GM21447 (cell line): ENCODE results near the gene AKAP8L.
A peak's percentile ranks its signal among the peaks of the same experiment; 100 is the strongest.
"Not testable (repeated sequence)": the region's sequence is repeated elsewhere in the genome, so short reads cannot be mapped to it uniquely, and the experiment has no call there.

ENCODE experiments used
- ATAC-seq: cut with Tn5 transposase; IDR thresholded peaks from one replicate; pipeline ENCODE4 v1.9.1; 2021; ENCODE audit not compliant: unreplicated experiment

AKAP8L gene

GRCh38 chr19:15363791-15364190 lies 55.0 kb downstream of the AKAP8L start:
- ATAC-seq: not testable (repeated sequence)

DNA sequence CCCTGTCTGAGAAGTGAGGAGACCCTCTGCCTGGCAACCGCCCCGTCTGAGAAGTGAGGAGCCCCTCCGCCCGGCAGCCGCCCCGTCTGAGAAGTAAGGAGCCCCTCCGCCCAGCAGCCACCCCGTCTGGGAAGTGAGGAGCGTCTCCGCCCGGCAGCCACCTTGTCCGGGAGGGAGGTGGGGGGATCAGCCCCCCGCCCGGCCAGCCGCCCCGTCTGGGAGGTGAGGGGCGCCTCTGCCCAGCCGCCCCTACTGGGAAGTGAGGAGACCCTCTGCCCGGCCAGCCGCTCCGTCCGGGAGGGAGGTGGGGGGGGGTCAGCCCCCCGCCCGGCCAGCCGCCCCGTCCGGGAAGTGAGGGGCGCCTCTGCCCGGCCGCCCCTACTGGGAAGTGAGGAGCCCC lies 55.7 kb downstream of the AKAP8L start:
- ATAC-seq: not testable (repeated sequence)

GRCh38 chr19:15360015-15360414 lies 58.8 kb downstream of the AKAP8L start:
- not testable (repeated sequence) for ATAC-seq

GRCh38 chr19:15358918-15359317 lies 59.9 kb downstream of the AKAP8L start:
- no peak for ATAC-seq

DNA sequence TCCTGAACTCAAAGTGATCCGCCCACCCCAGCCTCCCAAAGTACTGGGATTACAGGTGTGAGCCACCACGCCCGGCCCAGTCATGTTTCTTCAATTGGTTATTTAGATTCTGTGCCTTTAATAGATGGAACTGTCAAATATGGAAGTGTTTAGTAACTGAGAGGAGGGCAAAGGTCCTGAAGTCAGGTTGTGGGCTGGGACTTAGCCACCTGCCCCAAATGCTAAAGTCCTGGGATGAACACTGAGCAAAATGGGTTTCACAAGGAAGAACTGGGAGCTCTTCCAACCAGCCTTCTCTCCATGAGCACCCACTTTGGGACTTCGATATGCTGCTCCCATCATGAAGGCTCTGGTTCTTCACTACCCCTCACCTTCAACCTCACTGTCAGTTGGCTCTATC lies 60.9 kb downstream of the AKAP8L start:
- no peak for ATAC-seq

DNA sequence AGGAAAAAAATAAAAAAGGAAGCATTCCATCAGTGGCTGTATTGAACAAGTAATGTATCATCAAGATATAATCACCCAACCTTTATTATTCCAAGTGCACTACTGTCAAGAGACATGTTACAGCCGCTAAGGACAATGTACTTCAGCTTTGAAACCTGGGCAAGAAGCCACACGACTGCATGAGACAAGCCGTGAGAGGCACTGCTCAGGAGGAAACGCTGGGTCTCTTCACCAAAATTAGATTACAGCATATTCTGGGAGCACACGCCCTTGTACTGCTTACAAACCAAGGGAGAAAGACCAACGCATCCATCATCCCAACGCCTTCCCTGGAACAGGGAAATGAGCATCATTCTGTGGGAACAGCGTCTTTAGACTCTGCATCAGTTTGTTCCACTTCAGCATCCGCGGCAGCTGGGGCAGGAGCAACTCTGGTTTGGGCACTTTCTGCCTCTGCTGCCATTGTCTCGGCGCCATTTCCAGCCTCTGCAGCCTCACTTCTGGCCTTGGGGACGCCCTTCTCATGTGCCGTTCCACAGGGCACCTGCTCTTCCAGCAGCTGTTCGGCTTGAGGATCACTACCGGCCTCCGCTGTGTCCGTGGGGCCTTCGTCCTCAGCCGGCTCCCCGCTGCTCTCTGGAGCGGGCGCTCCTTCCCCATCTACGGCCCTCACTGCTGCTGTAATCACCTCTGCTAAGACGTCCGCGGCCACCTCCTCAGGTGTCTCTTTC lies 64.1 kb downstream of the AKAP8L start:
- ATAC-seq: no peak

- ATAC-seq: no peak
Measured at GRCh38 chr19:15353908-15354307, 64.9 kb downstream of the AKAP8L start.

GRCh38 chr19:15352535-15352934 lies 66.3 kb downstream of the AKAP8L start:
- ATAC-seq: not testable (repeated sequence)

GRCh38 chr19:15341328-15341727 lies 77.5 kb downstream of the AKAP8L start:
- not testable (repeated sequence) for ATAC-seq

- no peak for ATAC-seq
Measured at GRCh38 chr19:15340086-15340485, 78.7 kb downstream of the AKAP8L start.

GRCh38 chr19:15337202-15337601 lies 81.6 kb downstream of the AKAP8L start:
- no peak for ATAC-seq

GRCh38 chr19:15335992-15336391 lies 82.8 kb downstream of the AKAP8L start:
- not testable (repeated sequence) for ATAC-seq

GRCh38 chr19:15332311-15332996 lies 86.3 kb downstream of the AKAP8L start, which contains the start of gene BRD4:
BRD4 (minus strand) TSS chr19:15332539; CDS start chr19:15273099, 59,440 bp downstream.
- ATAC-seq: peak; percentile 33

- peak; percentile 21 for ATAC-seq
Measured at GRCh38 chr19:15331419-15332310, 87.1 kb downstream of the AKAP8L start.

DNA sequence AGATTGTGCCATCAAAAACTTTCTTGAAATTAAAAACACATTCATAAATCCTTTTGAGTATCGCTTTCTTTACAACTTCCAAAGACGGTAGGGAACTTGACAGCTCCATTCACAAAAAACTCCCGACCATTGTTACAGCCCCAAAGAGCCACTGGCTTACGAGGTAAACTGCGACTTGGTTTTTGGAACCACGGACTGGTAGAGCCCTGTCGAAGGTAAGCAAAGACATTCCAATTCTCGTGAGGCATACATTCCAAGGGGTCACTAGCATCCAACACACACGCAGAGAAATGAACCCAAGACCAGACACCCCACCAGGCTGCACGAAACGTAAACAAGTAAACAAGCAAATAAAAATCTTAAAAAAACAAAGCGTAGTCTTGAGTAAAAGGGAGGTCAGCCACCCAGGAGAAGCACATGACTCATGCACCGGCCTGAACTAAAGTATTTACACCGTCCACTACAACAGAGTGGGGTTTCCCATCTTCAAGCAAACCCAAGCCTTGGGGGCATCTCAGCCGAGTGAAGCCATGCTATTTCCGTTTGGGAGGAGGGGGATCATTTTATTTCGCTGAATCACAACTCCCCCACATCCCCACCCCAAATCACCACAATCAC lies 87.9 kb downstream of the AKAP8L start:
- ATAC-seq: no peak
